Activated T-helper 1 cell treated with anti-CD3 and anti-CD28 coated beads, Interleukin-2, amount 50 U/mL, for 16 hours (primary cell): ENCODE results near the gene RAB40C.

Experiments used
- DNase-seq, 2 donors: peaks; one replicate each; pipeline ENCODE4 v3.0.0-alpha.2; 2020; ENCODE audit warnings: low read depth in 1 of 2, low spot score in 1 of 2

Gene RAB40C

GRCh38 chr16:630249-630814 is 40.5 kb downstream of the RAB40C start:
- DNase-seq = no peak

GRCh38 chr16:630815-631405 is 41.0 kb downstream of the RAB40C start, which contains the start of gene WFIKKN1:
Gene WFIKKN1 (plus strand): TSS chr16:630985. CDS start chr16:631254, 269 bp downstream.
- no peak for DNase-seq

- no peak for DNase-seq
These were observed 42.0 kb downstream of the RAB40C start for GRCh38 chr16:631808-632358.

- no peak for DNase-seq
These were observed 42.8 kb downstream of the RAB40C start for GRCh38 chr16:632486-633335.

- no peak for DNase-seq
These were observed 43.6 kb downstream of the RAB40C start for GRCh38 chr16:633336-634050.

- DNase-seq = no peak
These were observed 44.3 kb downstream of the RAB40C start for GRCh38 chr16:634051-634670.

GRCh38 chr16:634996-635395 is 45.1 kb downstream of the RAB40C start:
- DNase-seq = no peak

GRCh38 chr16:635573-636205 is 45.8 kb downstream of the RAB40C start:
- DNase-seq = no peak

GRCh38 chr16:636206-637080 is 46.6 kb downstream of the RAB40C start, which contains the start of gene METTL26:
Gene METTL26 (minus strand): TSS chr16:636305. CDS start chr16:636290, 15 bp downstream.
- DNase-seq = peak; percentile 83 to 87

- peak; percentile 78 to 79 for DNase-seq
These were observed 47.5 kb downstream of the RAB40C start for GRCh38 chr16:637081-638018.

- DNase-seq = no peak
These were observed 48.2 kb downstream of the RAB40C start for GRCh38 chr16:638034-638543.

- no peak for DNase-seq
These were observed 49.0 kb downstream of the RAB40C start for GRCh38 chr16:638836-639235.

GRCh38 chr16:640614-641013 is 50.7 kb downstream of the RAB40C start:
- DNase-seq = no peak

- DNase-seq = peak in 1 of 2 donors; percentile 56
These were observed 51.7 kb downstream of the RAB40C start, which contains the start of gene MCRIP2 for GRCh38 chr16:641326-642188. Gene MCRIP2 (plus strand): TSS chr16:641828. CDS start chr16:641992, 164 bp downstream.

- no peak for DNase-seq
These were observed 52.6 kb downstream of the RAB40C start for GRCh38 chr16:642189-643049.

GRCh38 chr16:643050-643368 is 53.1 kb downstream of the RAB40C start:
- DNase-seq = no peak
